ENCODE results near the gene GRK5. TPM values are rescaled to one million over a fixed set of nuclear protein-coding genes. Genes with fewer than 3 reads are reported as not detected.

The GRK5 gene
- total and polyA plus RNA-seq, 2 experiments from 2014 or later = 5.2 to 13.7 TPM

- H3K27ac ChIP-seq = peak within 1 kb of the TSS; percentile 62
- peak; percentile 89 for DNase-seq
- H3F3A ChIP-seq (ENCODE audit: insufficient read depth) = peaks cover 21% of the 10 kb centered on the region; the same call in 1 of the 2 replicates
- TF ChIP-seq EZH2 (IDR thresholded peaks at IDR 0.05; ENCODE audit: insufficient read depth, poor library complexity, severe bottlenecking) (no peak), EZH2phosphoT487 (IDR thresholded peaks at IDR 0.05; ENCODE audit: insufficient read depth, low read depth) (no peak)
- 1 to 2% methylated on average over 48 to 65 of the region's 90 CpGs for WGBS, 2 experiments (ENCODE audit: low coverage in 1 of 2, low lambda C conversion rate in 2 of 2, missing lambda C conversion rate in 2 of 2)
- no peaks in the 10 kb centered on the region for H3K27me3 ChIP-seq (replicated peaks; ENCODE audit: insufficient read depth)
- H3K4me1 ChIP-seq (ENCODE audit: insufficient read depth) = peaks cover 7% of the 10 kb centered on the region
- peak within 1 kb of the TSS; percentile 93 for H2AFZ ChIP-seq
- H3K9me3 ChIP-seq (ENCODE audit: low read depth) = no peaks in the 10 kb centered on the region
- peak within 1 kb of the TSS; percentile 82 for H3K4me3 ChIP-seq
- no peaks in the 10 kb centered on the region for H3K79me2 ChIP-seq (ENCODE audit: insufficient read depth)
- in situ Hi-C loops (cut with MboI) = no loop called here
- peak within 1 kb of the TSS; percentile 78 for H3K4me2 ChIP-seq (ENCODE audit: unreplicated experiment)
- peaks cover 33% of the 10 kb centered on the region for H3K36me3 ChIP-seq (ENCODE audit: low read depth)
- H4K20me1 ChIP-seq (ENCODE audit: insufficient read depth) = no peaks in the 10 kb centered on the region
- H3K9me2 ChIP-seq (ENCODE audit: insufficient read depth) = no peaks in the 10 kb centered on the region
- peak within 1 kb of the TSS; percentile 86 for H3K9ac ChIP-seq
These were observed 41.9 kb upstream of the GRK5 start, which contains the start of gene SFXN4 for GRCh38 chr10:119165171-119166117. TSS of gene SFXN4 (minus strand) at chr10:119165714. CDS start at chr10:119165647, 67 bp downstream.

GRCh38 chr10:119166118-119166500 lies 41.3 kb upstream of the GRK5 start:
- TF ChIP-seq EZH2phosphoT487 (IDR thresholded peaks at IDR 0.05; ENCODE audit: insufficient read depth, low read depth) (no peak), EZH2 (IDR thresholded peaks at IDR 0.05; ENCODE audit: insufficient read depth, poor library complexity, severe bottlenecking) (no peak)
- H2AFZ ChIP-seq = peak overlapping the region; percentile 93
- H4K20me1 ChIP-seq (ENCODE audit: insufficient read depth) = no peaks in the 10 kb centered on the region
- 0 out of 2 replicates have a peak, but pooled peaks cover under 1% of the 10 kb centered on the region for H3K79me2 ChIP-seq (ENCODE audit: insufficient read depth)
- H3K9ac ChIP-seq = peak overlapping the region; percentile 86
- in situ Hi-C loops (cut with MboI) = no loop called here
- H3K9me2 ChIP-seq (ENCODE audit: insufficient read depth) = no peaks in the 10 kb centered on the region
- peak overlapping the region; percentile 78 for H3K4me2 ChIP-seq (ENCODE audit: unreplicated experiment)
- no peak for DNase-seq
- peak overlapping the region; percentile 82 for H3K4me3 ChIP-seq
- no peaks in the 10 kb centered on the region for H3K27me3 ChIP-seq (replicated peaks; ENCODE audit: insufficient read depth)
- H3K9me3 ChIP-seq (ENCODE audit: low read depth) = no peaks in the 10 kb centered on the region
- 72% methylated on average over 7 of the region's 7 CpGs for WGBS, 2 experiments (ENCODE audit: low coverage in 1 of 2, low lambda C conversion rate in 2 of 2, missing lambda C conversion rate in 2 of 2)
- H3K27ac ChIP-seq = peak overlapping the region; percentile 62
- H3K36me3 ChIP-seq (ENCODE audit: low read depth) = peaks cover 33% of the 10 kb centered on the region
- peaks cover 7% of the 10 kb centered on the region for H3K4me1 ChIP-seq (ENCODE audit: insufficient read depth)
- H3F3A ChIP-seq (ENCODE audit: insufficient read depth) = peaks cover 21% of the 10 kb centered on the region; the same call in 1 of the 2 replicates

DNA sequence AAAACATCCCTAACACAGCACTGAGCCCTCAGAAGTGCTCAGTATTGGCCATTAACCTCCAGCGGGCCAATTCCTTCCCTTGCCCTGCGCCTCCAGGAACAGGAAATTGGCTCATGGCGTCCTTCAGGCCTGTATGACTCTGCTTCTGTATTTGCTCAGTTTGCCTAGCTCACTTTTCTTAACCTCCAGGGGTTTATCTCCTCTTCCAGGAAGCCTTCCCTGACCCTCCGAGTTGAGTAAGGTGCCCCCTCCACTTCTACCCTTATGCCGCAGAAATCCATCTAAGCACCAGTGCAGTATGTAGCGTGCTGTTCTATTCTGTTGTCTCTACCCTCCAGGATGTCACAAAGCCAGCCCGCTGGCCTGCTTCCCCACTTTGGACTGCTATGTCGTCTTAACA lies 40.8 kb upstream of the GRK5 start:
- peaks cover 37% of the 10 kb centered on the region for H3K36me3 ChIP-seq (ENCODE audit: low read depth)
- WGBS, 2 experiments (ENCODE audit: low coverage in 1 of 2, low lambda C conversion rate in 2 of 2, missing lambda C conversion rate in 2 of 2) = 68% methylated on average over 8 of the region's 8 CpGs
- no peak overlapping the region for H2AFZ ChIP-seq

GRCh38 chr10:119167041-119167440 lies 40.3 kb upstream of the GRK5 start:
- H3K9me2 ChIP-seq (ENCODE audit: insufficient read depth) = no peaks in the 10 kb centered on the region
- DNase-seq = no peak
- H3K9me3 ChIP-seq (ENCODE audit: low read depth) = no peaks in the 10 kb centered on the region
- H4K20me1 ChIP-seq (ENCODE audit: insufficient read depth) = no peaks in the 10 kb centered on the region
- H3F3A ChIP-seq (ENCODE audit: insufficient read depth) = peaks cover 19% of the 10 kb centered on the region; the same call in 1 of the 2 replicates
- H3K4me3 ChIP-seq = no peak overlapping the region
- H3K79me2 ChIP-seq (ENCODE audit: insufficient read depth) = peaks cover 9% of the 10 kb centered on the region
- in situ Hi-C loops (cut with MboI) = no loop called here
- H2AFZ ChIP-seq = no peak overlapping the region
- WGBS, 2 experiments (ENCODE audit: low coverage in 1 of 2, low lambda C conversion rate in 2 of 2, missing lambda C conversion rate in 2 of 2) = 86 to 87% methylated on average over 8 of the region's 8 CpGs
- no peak overlapping the region for H3K4me2 ChIP-seq (ENCODE audit: unreplicated experiment)
- TF ChIP-seq EZH2phosphoT487 (IDR thresholded peaks at IDR 0.05; ENCODE audit: insufficient read depth, low read depth) (no peak), EZH2 (IDR thresholded peaks at IDR 0.05; ENCODE audit: insufficient read depth, poor library complexity, severe bottlenecking) (no peak)
- peaks cover 41% of the 10 kb centered on the region for H3K36me3 ChIP-seq (ENCODE audit: low read depth)
- no peak overlapping the region for H3K9ac ChIP-seq
- H3K27ac ChIP-seq = no peak overlapping the region
- H3K4me1 ChIP-seq (ENCODE audit: insufficient read depth) = peaks cover 7% of the 10 kb centered on the region
- H3K27me3 ChIP-seq (replicated peaks; ENCODE audit: insufficient read depth) = no peaks in the 10 kb centered on the region

More for the DNA sequence above, 40.8 kb upstream of the GRK5 start:
- peak; percentile 7 for DNase-seq
- H3K9me3 ChIP-seq (ENCODE audit: low read depth) = no peaks in the 10 kb centered on the region
- no peaks in the 10 kb centered on the region for H3K9me2 ChIP-seq (ENCODE audit: insufficient read depth)
- TF ChIP-seq EZH2 (IDR thresholded peaks at IDR 0.05; ENCODE audit: insufficient read depth, poor library complexity, severe bottlenecking) = no peak
- TF ChIP-seq EZH2phosphoT487 (IDR thresholded peaks at IDR 0.05; ENCODE audit: insufficient read depth, low read depth) = no peak
- no peak overlapping the region for H3K9ac ChIP-seq
- H3K4me2 ChIP-seq (ENCODE audit: unreplicated experiment) = peak overlapping the region; percentile 78
- peaks cover 7% of the 10 kb centered on the region for H3K4me1 ChIP-seq (ENCODE audit: insufficient read depth)
- no peak overlapping the region for H3K27ac ChIP-seq
- peaks cover 21% of the 10 kb centered on the region; the same call in 1 of the 2 replicates for H3F3A ChIP-seq (ENCODE audit: insufficient read depth)
- in situ Hi-C loops (cut with MboI) = no loop called here
- peaks cover 5% of the 10 kb centered on the region; the same call in 1 of the 2 replicates for H3K79me2 ChIP-seq (ENCODE audit: insufficient read depth)
- no peaks in the 10 kb centered on the region for H4K20me1 ChIP-seq (ENCODE audit: insufficient read depth)
- H3K4me3 ChIP-seq = peak overlapping the region; percentile 82; the same call in 1 of the 2 replicates
- H3K27me3 ChIP-seq (replicated peaks; ENCODE audit: insufficient read depth) = no peaks in the 10 kb centered on the region
